Stomach (tissue), 9 donors: ENCODE data around the gene IGSF21. TPM values are rescaled to one million over a fixed set of nuclear protein-coding genes. Genes with fewer than 3 reads are reported as not detected.

Experiments used
- DNase-seq, 2 donors: peaks; one replicate each; pipeline versions ENCODE4 v3.0.0 to v3.0.0-alpha.2; 2013 to 2019
- H3K27ac ChIP-seq, 5 donors: fragments of 200-600 bp in 4 of 5; sonication (generic) in 4 of 5; one replicate each; pipeline ENCODE4 v1.5.1; 2013 to 2019; ENCODE audit warnings: mild to moderate bottlenecking in 1 of 5, moderate library complexity in 1 of 5
- H3K27me3 ChIP-seq, 3 donors: fragments of 200-600 bp; sonication (generic); one replicate each; pipeline ENCODE4 v1.5.1; 2017 to 2019; ENCODE audit warnings: mixed run types in 1 of 3
- H3K36me3 ChIP-seq, 4 donors: fragments of 200-600 bp; sonication (generic); 1 replicate in 3 of 4; 2 replicates in 1 of 4; pipeline ENCODE4 v1.5.1; 2016 to 2019
- H3K4me1 ChIP-seq, 4 donors: fragments of 200-600 bp; sonication (generic); one replicate each; pipeline ENCODE4 v1.5.1; 2016 to 2019
- H3K4me3 ChIP-seq, 4 donors: fragments of 200-600 bp; sonication (generic) in 3 of 4; one replicate each; pipeline ENCODE4 v1.5.1; 2016 to 2019; ENCODE audit warnings: mild to moderate bottlenecking in 1 of 4
- H3K9me3 ChIP-seq, 4 donors: fragments of 200-600 bp; sonication (generic); one replicate each; pipeline ENCODE4 v1.5.1; 2016 to 2019
- EP300 ChIP-seq: sonication (generic); formaldehyde crosslinking; IDR thresholded peaks from one replicate; pipeline ENCODE4 v1.6.1; 2017; ENCODE audit warnings: antibody characterized with exemption
- POLR2A ChIP-seq, 4 donors: fragments of 450-650 bp; IDR thresholded peaks; one replicate each; pipeline ENCODE4 v1.6.1; 2016; ENCODE audit warnings: antibody characterized with exemption in 4 of 4, control low read depth in 2 of 4, mild to moderate bottlenecking in 1 of 4, moderate library complexity in 1 of 4
- POLR2AphosphoS5 ChIP-seq, 3 donors: sonication (generic); formaldehyde crosslinking; IDR thresholded peaks; one replicate each; pipeline ENCODE4 v1.6.1; 2016; ENCODE audit warnings: antibody characterized with exemption in 3 of 3
- WGBS, 5 donors: extraction: QIAGEN DNeasy Blood & Tissue Kit in 3 of 5; methylation state at CpG; one replicate each; pipeline versions ENCODE4 v1.1.5 to v1.1.7; 2013 to 2018; 5-methylcytosine and 5-hydroxymethylcytosine counted together
- intact Hi-C: fragments of 100-400 bp; cut with DNase I; formaldehyde crosslinking; loops from one replicate; pipeline ENCODE4 v1.15.1; 2023; ENCODE audit warnings: low total_unique reads
- polyA plus RNA-seq, 3 donors: library from polyadenylated mRNA; stranded (reverse); fragments of 200-250 nt; gene quantifications; one replicate each; pipeline ENCODE4 v1.2.3, GENCODE V29; 2013
- total RNA-seq, 5 donors: library from RNA; depleted of rRNA; stranded (reverse); fragments of >200 nt; gene quantifications; one replicate each; pipeline versions ENCODE4 v1.1.0 to v1.2.3, GENCODE V29; 2014 to 2016
- TF ChIP-seq, protein P1 (sequence below), 7 experiments: fragments of 450-650 bp in 4 of 7; fragments of 200-600 bp in 3 of 7; sonication (generic) in 3 of 7; IDR thresholded peaks; one replicate each; pipeline ENCODE4 v1.5.1; 2016 to 2019; ENCODE audit warnings: antibody characterized with exemption in 7 of 7, control low read depth in 2 of 7, mild to moderate bottlenecking in 1 of 7
- donor health status: healthy with polysubstance abuse.
- donor health status: Bipolar disorder and iron deficiency.
- donor health status: healthy.

The IGSF21 gene
- total and polyA plus RNA-seq, 8 donors = 0.25 to 2.0 (median 1.1) TPM; not detected in 3

- Histone ChIP-seq H3K36me3 (no peaks in the 10 kb centered on the region), H3K27ac (no peak overlapping the region), H3K4me1 (peaks cover 0 to 5% (median 0%) of the 10 kb centered on the region in 4 donors), H3K4me3 (no peak overlapping the region), H3K9me3 (no peaks in the 10 kb centered on the region), H3K27me3 (peaks cover 0 to 59% (median 18%) of the 10 kb centered on the region in 3 donors)
- no peak for DNase-seq
- WGBS, 5 donors = 54 to 61% (median 60%) methylated on average over 8 of the region's 8 CpGs
- TF ChIP-seq POLR2AphosphoS5 (IDR thresholded peaks at IDR 0.05) (no peak), POLR2A (IDR thresholded peaks at IDR 0.05) (no peak)
- TF ChIP-seq, protein P1, sequence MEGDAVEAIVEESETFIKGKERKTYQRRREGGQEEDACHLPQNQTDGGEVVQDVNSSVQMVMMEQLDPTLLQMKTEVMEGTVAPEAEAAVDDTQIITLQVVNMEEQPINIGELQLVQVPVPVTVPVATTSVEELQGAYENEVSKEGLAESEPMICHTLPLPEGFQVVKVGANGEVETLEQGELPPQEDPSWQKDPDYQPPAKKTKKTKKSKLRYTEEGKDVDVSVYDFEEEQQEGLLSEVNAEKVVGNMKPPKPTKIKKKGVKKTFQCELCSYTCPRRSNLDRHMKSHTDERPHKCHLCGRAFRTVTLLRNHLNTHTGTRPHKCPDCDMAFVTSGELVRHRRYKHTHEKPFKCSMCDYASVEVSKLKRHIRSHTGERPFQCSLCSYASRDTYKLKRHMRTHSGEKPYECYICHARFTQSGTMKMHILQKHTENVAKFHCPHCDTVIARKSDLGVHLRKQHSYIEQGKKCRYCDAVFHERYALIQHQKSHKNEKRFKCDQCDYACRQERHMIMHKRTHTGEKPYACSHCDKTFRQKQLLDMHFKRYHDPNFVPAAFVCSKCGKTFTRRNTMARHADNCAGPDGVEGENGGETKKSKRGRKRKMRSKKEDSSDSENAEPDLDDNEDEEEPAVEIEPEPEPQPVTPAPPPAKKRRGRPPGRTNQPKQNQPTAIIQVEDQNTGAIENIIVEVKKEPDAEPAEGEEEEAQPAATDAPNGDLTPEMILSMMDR (IDR thresholded peaks at IDR 0.05) = no peak
- intact Hi-C loops = no loop called here
Observed at GRCh38 chr1:18137759-18138345, 30.3 kb downstream of the IGSF21 start.

DNA sequence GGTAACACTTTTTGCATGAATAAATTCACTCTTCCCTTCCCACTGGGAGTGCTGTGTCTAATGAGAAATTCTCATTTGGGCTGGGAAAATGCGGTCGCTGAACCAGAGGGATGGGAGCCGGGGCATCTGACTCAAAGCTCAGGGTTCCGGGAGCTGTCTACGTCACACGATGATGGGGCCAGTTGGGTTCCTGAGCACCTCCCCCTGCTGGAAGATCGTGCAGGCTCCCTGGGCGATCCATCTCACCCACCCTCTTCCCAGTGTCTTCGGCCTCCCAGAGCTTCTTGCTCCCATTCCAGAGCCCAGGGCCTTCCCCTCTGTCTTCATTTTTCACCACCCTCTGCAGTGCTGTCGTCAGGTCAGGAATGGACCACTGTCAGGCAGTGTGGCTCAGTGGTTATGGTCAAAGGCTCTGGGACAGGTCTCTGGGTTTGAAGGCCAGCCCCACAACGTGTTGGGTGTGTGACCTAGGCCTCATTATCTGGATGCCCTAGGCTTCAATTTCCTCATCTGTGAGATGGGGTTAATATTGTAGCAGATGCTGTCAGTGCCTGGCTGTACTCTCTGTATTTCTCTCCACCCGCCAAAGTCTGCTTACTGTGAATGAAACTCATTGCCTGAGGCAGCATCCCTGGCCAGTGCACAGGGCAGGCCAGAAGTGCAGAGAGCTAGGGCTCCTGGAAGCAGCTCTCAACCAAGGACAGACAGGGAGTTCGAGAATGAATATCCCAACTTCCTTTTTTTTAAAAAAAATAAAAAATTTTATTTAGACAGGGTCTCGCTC is 31.8 kb downstream of the IGSF21 start:
- no peaks in the 10 kb centered on the region for H3K36me3 ChIP-seq
- no peak overlapping the region for H3K27ac ChIP-seq
- no peaks in the 10 kb centered on the region for H3K4me1 ChIP-seq
- peaks cover 0 to 61% (median 6%) of the 10 kb centered on the region in 3 donors for H3K27me3 ChIP-seq
- no peaks in the 10 kb centered on the region for H3K9me3 ChIP-seq
- no peak overlapping the region for H3K4me3 ChIP-seq
- 48 to 62% (median 56%) methylated on average over 14 of the region's 14 CpGs for WGBS, 5 donors
- DNase-seq = no peak
- intact Hi-C loops = no loop called here
- TF ChIP-seq EP300 = no peak
- no peak for TF ChIP-seq POLR2A (IDR thresholded peaks at IDR 0.05)
- no peak for TF ChIP-seq POLR2AphosphoS5 (IDR thresholded peaks at IDR 0.05)
- TF ChIP-seq, protein P1 (IDR thresholded peaks at IDR 0.05) = no peak

DNA sequence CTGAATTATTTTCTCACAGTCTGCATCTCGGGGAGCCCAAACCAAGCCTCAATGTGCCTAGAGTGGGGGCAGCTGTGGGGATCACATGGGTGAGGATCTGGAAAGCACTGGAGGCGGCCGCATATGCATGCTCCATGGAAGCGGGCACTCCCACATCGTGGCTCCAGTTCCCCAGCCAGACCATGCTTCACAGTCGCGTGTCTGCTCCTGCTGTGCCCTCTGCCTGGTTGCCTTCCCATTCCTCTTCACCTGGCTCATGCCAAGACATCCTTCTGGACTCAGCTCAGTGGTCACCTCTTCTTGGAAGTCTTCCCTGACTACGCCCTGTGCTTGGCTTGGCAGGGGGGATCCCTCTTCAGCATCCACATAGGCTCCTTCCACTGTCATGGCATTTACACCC is 32.8 kb downstream of the IGSF21 start:
- no peak overlapping the region for H3K27ac ChIP-seq
- H3K36me3 ChIP-seq = no peaks in the 10 kb centered on the region
- no peak overlapping the region for H3K4me3 ChIP-seq
- 68 to 77% (median 72%) methylated on average over 8 of the region's 8 CpGs for WGBS, 5 donors
- peaks cover 0 to 64% (median 6%) of the 10 kb centered on the region in 3 donors for H3K27me3 ChIP-seq
- no peak for DNase-seq
- H3K9me3 ChIP-seq = no peaks in the 10 kb centered on the region
- TF ChIP-seq POLR2A (IDR thresholded peaks at IDR 0.05) (no peak), EP300 (no peak), POLR2AphosphoS5 (IDR thresholded peaks at IDR 0.05) (no peak)
- TF ChIP-seq, protein P1 (IDR thresholded peaks at IDR 0.05) = no peak
- intact Hi-C loops = no loop called here
- no peaks in the 10 kb centered on the region for H3K4me1 ChIP-seq

DNA sequence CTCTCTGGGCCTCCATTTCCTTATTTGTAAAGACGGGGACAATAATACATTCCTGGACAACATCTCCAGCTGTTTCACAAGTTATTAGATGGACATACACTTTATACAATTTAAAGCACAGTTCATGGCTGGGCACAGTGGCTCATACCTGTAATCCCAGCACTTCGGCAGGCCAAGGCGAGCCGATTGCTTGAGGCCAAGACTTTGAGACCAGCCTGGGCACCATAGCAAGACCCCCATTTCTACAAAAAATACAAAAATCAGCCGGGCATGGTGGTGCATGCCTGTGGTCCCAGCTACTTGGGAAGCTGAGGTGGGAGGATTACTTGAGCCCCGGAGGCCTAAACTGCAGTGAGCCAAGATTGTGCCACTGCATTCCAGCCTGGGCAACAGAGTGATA is 34.1 kb downstream of the IGSF21 start:
- WGBS, 5 donors = 85 to 87% (median 86%) methylated on average over 6 of the region's 6 CpGs
- no peak overlapping the region for H3K27ac ChIP-seq
- TF ChIP-seq POLR2A (IDR thresholded peaks at IDR 0.05) (no peak), EP300 (no peak), POLR2AphosphoS5 (IDR thresholded peaks at IDR 0.05) (no peak)
- TF ChIP-seq, protein P1 (IDR thresholded peaks at IDR 0.05) = no peak
- no peaks in the 10 kb centered on the region for H3K4me1 ChIP-seq
- no peaks in the 10 kb centered on the region for H3K36me3 ChIP-seq
- peaks cover 0 to 75% (median 10%) of the 10 kb centered on the region in 3 donors for H3K27me3 ChIP-seq
- H3K4me3 ChIP-seq = no peak overlapping the region
- no peaks in the 10 kb centered on the region for H3K9me3 ChIP-seq
- intact Hi-C loops = no loop called here
- no peak for DNase-seq
